Breast epithelium (tissue), 4 donors: ENCODE data around the gene RALGPS1. TPM values are rescaled to one million over a fixed set of nuclear protein-coding genes. Genes with fewer than 3 reads are reported as not detected.
A peak's percentile ranks its signal among the peaks of the same experiment; 100 is the strongest.

ENCODE experiments used
- DNase-seq, 2 donors: peaks; one replicate each; pipeline ENCODE4 v3.0.0-alpha.2; 2019; ENCODE audit warnings: low spot score in 2 of 2
- H3K27ac ChIP-seq, 2 donors: fragments of 200-600 bp; sonication (generic) in 1 of 2; one replicate each; pipeline ENCODE4 v1.5.1; 2016 to 2019; ENCODE audit warnings: mild to moderate bottlenecking in 1 of 2
- H3K27me3 ChIP-seq, 2 donors: fragments of 200-600 bp; sonication (generic) in 1 of 2; one replicate each; pipeline versions ENCODE4 v1.5.1 to v1.6.0; 2017 to 2019; ENCODE audit warnings: control low read depth in 1 of 2, mild to moderate bottlenecking in 1 of 2
- H3K36me3 ChIP-seq: fragments of 200-600 bp; one replicate; pipeline ENCODE4 v1.5.1; 2019
- H3K4me1 ChIP-seq, 2 donors: fragments of 200-600 bp; sonication (generic); one replicate each; pipeline ENCODE4 v1.5.1; 2016 to 2019; ENCODE audit warnings: control low read depth in 1 of 2
- H3K4me3 ChIP-seq, 3 donors: fragments of 200-600 bp; sonication (generic); 1 replicate in 2 of 3; 2 replicates in 1 of 3; pipeline ENCODE4 v1.5.1; 2016 to 2019; ENCODE audit warnings: mild to moderate bottlenecking in 3 of 3, moderate library complexity in 2 of 3
- H3K9me3 ChIP-seq, 2 donors: fragments of 200-600 bp; sonication (generic) in 1 of 2; one replicate each; pipeline ENCODE4 v1.5.1; 2016 to 2019; ENCODE audit warnings: control low read depth in 1 of 2
- POLR2A ChIP-seq: fragments of 450-650 bp; IDR thresholded peaks from one replicate; pipeline ENCODE4 v1.6.1; 2016; ENCODE audit warnings: antibody characterized with exemption, mild to moderate bottlenecking, moderate library complexity
- POLR2AphosphoS5 ChIP-seq, 3 donors: sonication (generic); formaldehyde crosslinking; IDR thresholded peaks; one replicate each; pipeline ENCODE4 v1.6.1; 2017; ENCODE audit warnings: antibody characterized with exemption in 3 of 3
- intact Hi-C: fragments of 100-400 bp; cut with DNase I; formaldehyde crosslinking; loops from one replicate; pipeline ENCODE4 v1.15.1; 2023; ENCODE audit warnings: low total_unique reads
- total RNA-seq, 3 donors: library from RNA; depleted of rRNA; stranded (reverse); fragments of >200 nt; gene quantifications; one replicate each; pipeline ENCODE4 v1.1.0, GENCODE V29; 2016
- TF ChIP-seq, protein P1 (sequence below), 3 donors: fragments of 450-650 bp; IDR thresholded peaks; one replicate each; pipeline ENCODE4 v1.5.1; 2016 to 2017; ENCODE audit warnings: antibody characterized with exemption in 3 of 3, mild to moderate bottlenecking in 3 of 3, moderate library complexity in 3 of 3

Gene RALGPS1
- total RNA-seq, 3 donors from 2014 or later = 5.8 to 30.7 (median 15.1) TPM

DNA sequence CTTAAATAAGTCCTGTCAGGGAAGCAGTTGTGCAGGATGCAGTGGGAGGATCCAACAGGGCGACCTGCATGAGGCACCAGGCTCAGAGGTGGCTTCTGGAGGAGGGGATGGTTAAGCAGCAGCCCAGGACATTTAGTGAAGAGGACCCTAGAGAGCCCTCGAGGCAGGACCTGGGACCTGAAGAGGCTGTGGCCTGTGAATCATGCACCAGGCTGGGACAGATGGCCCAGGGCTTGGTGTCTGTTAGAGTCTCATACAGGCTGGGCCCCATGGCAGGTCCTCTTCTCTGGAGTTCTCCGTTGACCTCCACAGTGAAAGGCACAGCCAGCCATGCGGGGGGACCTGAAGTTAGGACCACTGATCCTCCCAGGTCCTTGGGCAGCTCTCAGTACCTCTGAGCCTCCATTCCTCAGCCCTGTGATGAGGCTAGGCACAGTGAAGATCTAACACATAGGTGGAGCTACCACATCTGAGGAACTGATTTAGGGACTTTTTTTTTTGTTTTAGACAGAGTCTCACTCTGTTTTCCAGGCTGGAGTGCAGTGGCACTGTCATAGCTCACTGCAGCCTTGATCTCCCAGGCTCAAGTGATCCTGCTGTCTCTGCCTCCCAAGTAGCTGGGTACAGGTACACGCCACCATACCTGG is 289.2 kb downstream of the RALGPS1 start:
- no peak for DNase-seq
- Histone ChIP-seq H3K27ac (peak overlapping the region in 1 of 2 donors; percentile 7), H3K9me3 (no peaks in the 10 kb centered on the region), H3K4me3 (no peak overlapping the region), H3K36me3 (no peaks in the 10 kb centered on the region), H3K4me1 (peaks cover 0 to 7% of the 10 kb centered on the region in 2 donors), H3K27me3 (no peaks in the 10 kb centered on the region)
- intact Hi-C loops = no loop called here
- no peak for TF ChIP-seq POLR2AphosphoS5 (IDR thresholded peaks at IDR 0.05)
- TF ChIP-seq, protein P1, sequence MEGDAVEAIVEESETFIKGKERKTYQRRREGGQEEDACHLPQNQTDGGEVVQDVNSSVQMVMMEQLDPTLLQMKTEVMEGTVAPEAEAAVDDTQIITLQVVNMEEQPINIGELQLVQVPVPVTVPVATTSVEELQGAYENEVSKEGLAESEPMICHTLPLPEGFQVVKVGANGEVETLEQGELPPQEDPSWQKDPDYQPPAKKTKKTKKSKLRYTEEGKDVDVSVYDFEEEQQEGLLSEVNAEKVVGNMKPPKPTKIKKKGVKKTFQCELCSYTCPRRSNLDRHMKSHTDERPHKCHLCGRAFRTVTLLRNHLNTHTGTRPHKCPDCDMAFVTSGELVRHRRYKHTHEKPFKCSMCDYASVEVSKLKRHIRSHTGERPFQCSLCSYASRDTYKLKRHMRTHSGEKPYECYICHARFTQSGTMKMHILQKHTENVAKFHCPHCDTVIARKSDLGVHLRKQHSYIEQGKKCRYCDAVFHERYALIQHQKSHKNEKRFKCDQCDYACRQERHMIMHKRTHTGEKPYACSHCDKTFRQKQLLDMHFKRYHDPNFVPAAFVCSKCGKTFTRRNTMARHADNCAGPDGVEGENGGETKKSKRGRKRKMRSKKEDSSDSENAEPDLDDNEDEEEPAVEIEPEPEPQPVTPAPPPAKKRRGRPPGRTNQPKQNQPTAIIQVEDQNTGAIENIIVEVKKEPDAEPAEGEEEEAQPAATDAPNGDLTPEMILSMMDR (IDR thresholded peaks at IDR 0.05) = no peak
- no peak for TF ChIP-seq POLR2A

DNA sequence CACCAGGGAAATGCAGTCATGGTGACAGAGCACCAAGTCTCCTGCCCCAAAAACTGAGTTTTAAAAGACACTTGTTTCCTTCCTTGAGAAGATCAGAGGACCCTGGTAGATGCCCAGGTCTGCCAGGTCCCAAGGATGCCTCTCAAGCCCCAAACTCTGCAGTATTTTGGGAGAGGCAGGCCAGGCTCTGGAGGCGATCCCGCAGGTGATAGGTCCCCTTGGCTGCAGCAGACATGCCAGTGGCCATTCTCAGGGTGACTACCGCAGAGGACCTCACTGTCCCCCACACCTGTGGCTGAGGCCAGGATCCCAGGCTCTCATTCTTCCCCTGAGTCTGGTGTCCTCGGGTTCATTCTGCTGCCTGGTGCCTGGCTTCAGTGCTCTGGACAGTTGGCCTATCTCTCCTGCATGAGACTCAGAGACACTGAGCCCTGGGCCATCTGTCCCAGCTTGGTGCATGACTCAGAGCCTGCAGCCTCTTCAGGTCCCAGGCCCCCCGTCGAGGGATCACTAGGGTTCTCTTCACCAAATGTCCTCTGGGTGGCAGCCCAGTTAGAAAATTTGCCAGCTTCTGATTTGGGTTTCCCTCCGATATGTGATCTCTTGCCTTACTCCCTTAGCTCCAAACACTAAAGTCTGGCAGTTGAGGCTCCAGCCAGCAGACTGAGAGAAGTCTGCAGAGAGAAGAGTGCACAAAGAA is 290.3 kb downstream of the RALGPS1 start:
- TF ChIP-seq POLR2AphosphoS5 (IDR thresholded peaks at IDR 0.05) (no peak), POLR2A (no peak)
- TF ChIP-seq, protein P1 (IDR thresholded peaks at IDR 0.05) = no peak
- Histone ChIP-seq H3K4me1 (no peaks in the 10 kb centered on the region), H3K27me3 (no peaks in the 10 kb centered on the region), H3K9me3 (no peaks in the 10 kb centered on the region), H3K27ac (no peak overlapping the region), H3K4me3 (no peak overlapping the region), H3K36me3 (no peaks in the 10 kb centered on the region)
- intact Hi-C loops = no loop called here
- DNase-seq = no peak

DNA sequence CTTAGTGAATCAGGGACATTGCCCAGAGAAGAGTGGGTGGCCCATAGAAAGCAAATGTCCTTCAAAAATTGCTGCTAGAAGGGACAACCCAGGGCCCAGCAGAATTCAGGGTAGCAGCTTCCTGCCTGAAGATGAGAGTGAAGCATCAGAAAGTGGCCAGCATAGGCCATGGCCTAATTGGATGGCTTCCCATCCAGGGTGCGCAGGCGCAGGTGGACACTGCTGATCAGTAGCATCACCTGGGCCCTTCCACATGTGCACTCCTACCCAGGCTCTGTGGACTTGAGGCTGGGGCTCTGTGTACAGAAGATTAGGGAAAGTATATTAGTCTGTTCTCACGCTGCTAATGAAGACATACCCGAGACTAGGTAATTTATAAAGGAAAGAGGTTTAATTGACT is 291.4 kb downstream of the RALGPS1 start:
- Histone ChIP-seq H3K4me1 (no peaks in the 10 kb centered on the region), H3K27ac (no peak overlapping the region), H3K9me3 (no peaks in the 10 kb centered on the region), H3K36me3 (no peaks in the 10 kb centered on the region), H3K4me3 (no peak overlapping the region), H3K27me3 (no peaks in the 10 kb centered on the region)
- intact Hi-C loops = no loop called here
- no peak for DNase-seq
- TF ChIP-seq POLR2AphosphoS5 (IDR thresholded peaks at IDR 0.05) (no peak), POLR2A (no peak)
- TF ChIP-seq, protein P1 (IDR thresholded peaks at IDR 0.05) = no peak

DNA sequence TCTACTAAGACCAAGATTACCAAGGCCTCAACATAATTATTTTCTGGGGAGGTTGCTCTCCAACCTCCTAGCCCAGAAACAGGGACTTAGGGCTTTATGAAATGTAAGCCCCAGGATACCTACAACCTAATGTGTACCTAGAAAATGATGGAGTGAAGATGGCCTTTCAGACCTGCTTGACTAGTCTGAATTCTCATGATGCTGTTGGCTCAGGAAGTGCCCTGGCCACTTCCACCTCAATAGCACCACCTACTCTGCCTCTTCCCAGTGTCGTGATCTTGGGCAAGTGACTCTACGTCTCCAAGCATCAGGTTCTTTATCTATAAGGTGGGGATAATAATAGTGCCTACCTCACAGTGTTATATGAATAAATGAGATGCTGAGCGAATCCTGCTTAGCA is 292.1 kb downstream of the RALGPS1 start:
- no peak for DNase-seq
- Histone ChIP-seq H3K27me3 (no peaks in the 10 kb centered on the region), H3K4me1 (no peaks in the 10 kb centered on the region), H3K36me3 (no peaks in the 10 kb centered on the region), H3K9me3 (no peaks in the 10 kb centered on the region), H3K4me3 (no peak overlapping the region), H3K27ac (no peak overlapping the region)
- no peak for TF ChIP-seq POLR2AphosphoS5 (IDR thresholded peaks at IDR 0.05)
- TF ChIP-seq POLR2A = no peak
- TF ChIP-seq, protein P1 (IDR thresholded peaks at IDR 0.05) = no peak
- intact Hi-C loops = no loop called here

DNA sequence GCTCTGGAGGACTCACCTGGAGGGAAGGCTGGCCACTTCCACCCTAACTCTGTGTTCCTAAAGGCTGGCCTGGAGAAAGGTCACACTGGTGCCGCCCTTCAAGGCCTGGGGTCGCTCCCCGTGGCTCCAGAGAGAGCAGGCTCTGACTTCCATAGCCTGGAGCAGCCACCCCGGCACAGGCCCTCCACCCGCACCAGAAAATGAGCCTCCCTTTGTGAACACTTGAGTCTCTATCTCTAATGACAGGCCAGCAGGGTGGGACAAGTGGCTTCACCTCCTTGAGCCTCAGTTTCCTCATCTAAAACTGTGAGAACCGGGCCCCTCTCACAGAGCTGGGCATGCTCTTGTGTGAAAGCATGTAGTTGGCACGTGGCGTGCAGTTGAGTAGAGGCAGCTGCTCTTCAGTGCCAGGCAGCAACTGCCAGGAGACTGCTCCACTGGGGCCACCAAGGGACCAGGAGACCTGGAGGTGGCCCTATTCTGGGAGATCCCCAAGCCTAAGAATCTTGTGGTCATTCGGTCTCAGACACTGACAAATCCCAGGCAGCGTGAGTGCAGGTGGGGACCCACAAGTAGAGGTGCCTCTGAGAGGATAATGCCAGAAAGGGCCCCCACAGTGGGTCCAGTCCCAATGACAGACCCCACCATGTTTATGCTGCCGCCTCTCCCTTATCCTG is 293.3 kb downstream of the RALGPS1 start:
- no peak for DNase-seq
- no peaks in the 10 kb centered on the region for H3K9me3 ChIP-seq
- intact Hi-C loops = no loop called here
- no peaks in the 10 kb centered on the region for H3K4me1 ChIP-seq
- no peaks in the 10 kb centered on the region for H3K36me3 ChIP-seq
- H3K27me3 ChIP-seq = no peaks in the 10 kb centered on the region
- no peak overlapping the region for H3K27ac ChIP-seq
- no peak for TF ChIP-seq POLR2A
- TF ChIP-seq POLR2AphosphoS5 (IDR thresholded peaks at IDR 0.05) = no peak
- TF ChIP-seq, protein P1 (IDR thresholded peaks at IDR 0.05) = no peak
- H3K4me3 ChIP-seq = no peak overlapping the region
